Measurements from ENCODE around the gene ZNF695. TPM values are rescaled to one million over a fixed set of nuclear protein-coding genes. Genes with fewer than 3 reads are reported as not detected.
"Not testable (repeated sequence)": the region's sequence is repeated elsewhere in the genome, so short reads cannot be mapped to it uniquely, and the experiment has no call there.

The ZNF695 gene
- total and polyA plus RNA-seq, 8 donors = 0.44 to 0.92 (median 0.63) TPM; not detected in 5

DNA sequence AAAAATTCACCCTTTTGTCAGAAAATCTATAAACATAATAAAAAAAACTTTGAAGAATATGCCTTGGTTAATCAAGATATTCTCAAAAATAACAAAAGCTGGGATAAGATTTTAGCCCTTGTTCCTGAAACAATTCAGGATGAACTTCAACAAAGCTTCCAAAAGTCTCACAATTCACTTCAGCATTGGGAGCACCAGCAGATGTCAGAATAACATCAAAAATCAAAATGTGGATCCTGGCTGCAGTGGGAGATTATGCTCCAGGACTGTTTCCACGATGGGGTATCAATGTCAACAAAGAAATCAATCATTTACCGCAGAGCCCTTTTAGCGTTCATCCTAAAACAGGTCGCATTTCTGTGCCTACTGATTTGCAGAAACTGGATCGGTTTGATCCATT is 35.5 kb upstream of the ZNF695 start:
- 86 to 94% (median 93%) methylated on average over 5 of the region's 5 CpGs for WGBS, 5 donors

DNA sequence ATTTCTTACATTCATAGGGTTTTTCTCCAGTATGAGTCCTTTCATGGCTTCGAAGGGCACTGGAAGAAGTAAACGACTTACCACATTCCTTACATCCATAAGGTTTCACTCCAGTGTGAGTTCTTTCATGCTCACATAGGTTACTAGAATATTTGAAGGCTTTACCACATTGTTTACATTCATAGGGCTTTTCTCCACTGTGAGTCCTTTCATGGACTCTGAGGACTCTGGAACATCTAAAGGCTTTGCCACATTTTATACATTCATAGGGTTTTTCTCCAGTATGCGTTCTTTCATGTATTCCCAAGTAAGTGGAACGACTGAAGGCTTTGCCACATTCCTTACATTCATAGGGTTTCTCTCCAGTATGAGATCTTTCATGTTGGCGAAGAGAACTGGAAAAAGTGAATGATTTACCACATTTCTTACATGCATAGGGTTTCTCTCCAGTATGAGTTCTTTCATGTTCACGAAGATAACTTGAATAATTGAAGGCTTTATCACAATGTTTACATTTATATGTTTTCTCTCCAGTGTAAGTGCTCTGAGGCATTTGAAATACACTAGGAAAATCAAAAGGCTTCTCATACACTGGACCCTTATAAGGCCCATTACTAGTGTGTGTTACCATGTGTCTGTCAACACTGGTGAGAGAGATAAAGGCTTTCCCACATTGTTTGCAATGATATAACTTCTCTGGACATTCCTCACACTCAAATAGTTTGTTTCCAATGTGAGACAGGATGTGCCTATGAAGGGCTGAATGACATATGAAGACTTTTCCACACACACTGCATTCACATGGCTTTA is 29.9 kb upstream of the ZNF695 start:
- TF ChIP-seq POLR2A (IDR thresholded peaks at IDR 0.05) (no peak), EP300 (IDR thresholded peaks at IDR 0.05) (no peak), POLR2AphosphoS5 (IDR thresholded peaks at IDR 0.05) (no peak)
- TF ChIP-seq, protein P1, sequence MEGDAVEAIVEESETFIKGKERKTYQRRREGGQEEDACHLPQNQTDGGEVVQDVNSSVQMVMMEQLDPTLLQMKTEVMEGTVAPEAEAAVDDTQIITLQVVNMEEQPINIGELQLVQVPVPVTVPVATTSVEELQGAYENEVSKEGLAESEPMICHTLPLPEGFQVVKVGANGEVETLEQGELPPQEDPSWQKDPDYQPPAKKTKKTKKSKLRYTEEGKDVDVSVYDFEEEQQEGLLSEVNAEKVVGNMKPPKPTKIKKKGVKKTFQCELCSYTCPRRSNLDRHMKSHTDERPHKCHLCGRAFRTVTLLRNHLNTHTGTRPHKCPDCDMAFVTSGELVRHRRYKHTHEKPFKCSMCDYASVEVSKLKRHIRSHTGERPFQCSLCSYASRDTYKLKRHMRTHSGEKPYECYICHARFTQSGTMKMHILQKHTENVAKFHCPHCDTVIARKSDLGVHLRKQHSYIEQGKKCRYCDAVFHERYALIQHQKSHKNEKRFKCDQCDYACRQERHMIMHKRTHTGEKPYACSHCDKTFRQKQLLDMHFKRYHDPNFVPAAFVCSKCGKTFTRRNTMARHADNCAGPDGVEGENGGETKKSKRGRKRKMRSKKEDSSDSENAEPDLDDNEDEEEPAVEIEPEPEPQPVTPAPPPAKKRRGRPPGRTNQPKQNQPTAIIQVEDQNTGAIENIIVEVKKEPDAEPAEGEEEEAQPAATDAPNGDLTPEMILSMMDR (IDR thresholded peaks at IDR 0.05) = no peak
- 95 to 97% (median 97%) methylated on average over 6 of the region's 6 CpGs for WGBS, 5 donors
- Histone ChIP-seq H3K27me3 (no peaks in the 10 kb centered on the region), H3K4me3 (no peak overlapping the region), H3K36me3 (peaks cover 23 to 72% (median 55%) of the 10 kb centered on the region in 4 donors), H3K9me3 (peaks cover 25 to 98% (median 82%) of the 10 kb centered on the region in 4 donors), H3K27ac (no peak overlapping the region), H3K4me1 (no peaks in the 10 kb centered on the region)
- intact Hi-C loops (cut with DNase I; ENCODE audit: low total_unique reads) = no loop called here
- DNase-seq = no peak

More for the DNA sequence above, 35.5 kb upstream of the ZNF695 start:
- TF ChIP-seq POLR2AphosphoS5 (IDR thresholded peaks at IDR 0.05) = no peak
- no peak for TF ChIP-seq POLR2A (IDR thresholded peaks at IDR 0.05)
- TF ChIP-seq, protein P1 (IDR thresholded peaks at IDR 0.05) = no peak
- no peak for TF ChIP-seq EP300 (IDR thresholded peaks at IDR 0.05)
- no peak overlapping the region for H3K27ac ChIP-seq
- no peaks in the 10 kb centered on the region for H3K4me1 ChIP-seq
- H3K9me3 ChIP-seq = peaks cover 19 to 91% (median 71%) of the 10 kb centered on the region in 4 donors
- H3K36me3 ChIP-seq = peaks cover 3 to 30% (median 11%) of the 10 kb centered on the region in 4 donors
- intact Hi-C loops (cut with DNase I; ENCODE audit: low total_unique reads) = no loop called here
- no peak for DNase-seq
- no peaks in the 10 kb centered on the region for H3K27me3 ChIP-seq
- H3K4me3 ChIP-seq = no peak overlapping the region

DNA sequence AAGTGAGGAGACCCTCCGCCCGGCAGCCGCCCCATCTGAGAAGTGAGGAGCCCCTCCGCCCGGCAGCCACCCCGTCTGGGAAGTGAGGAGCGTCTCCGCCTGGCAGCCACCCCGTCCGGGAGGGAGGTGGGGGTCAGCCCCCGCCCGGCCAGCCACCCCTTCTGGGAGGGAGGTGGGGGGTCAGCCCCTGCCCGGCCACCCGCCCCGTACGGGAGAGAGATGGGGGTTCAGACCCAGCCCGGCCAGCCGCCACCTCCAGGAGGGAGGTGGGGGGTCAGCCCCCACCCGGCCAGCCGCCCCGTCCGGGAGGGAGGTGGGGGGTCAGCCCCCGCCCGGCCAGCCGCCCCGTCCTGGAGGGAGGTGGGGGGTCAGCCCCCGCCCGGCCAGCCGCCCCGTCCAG is 24.4 kb upstream of the ZNF695 start:
- intact Hi-C loops (cut with DNase I; ENCODE audit: low total_unique reads); H3K4me3 ChIP-seq; H3K4me1 ChIP-seq; DNase-seq; H3K27ac ChIP-seq; H3K27me3 ChIP-seq: not testable (repeated sequence)
- peaks cover 8 to 100% (median 81%) of the 10 kb centered on the region in 4 donors for H3K9me3 ChIP-seq
- 92 to 97% (median 97%) methylated on average over 4 to 23 of the region's 30 CpGs for WGBS, 5 donors
- peaks cover 9 to 41% (median 33%) of the 10 kb centered on the region in 4 donors for H3K36me3 ChIP-seq

DNA sequence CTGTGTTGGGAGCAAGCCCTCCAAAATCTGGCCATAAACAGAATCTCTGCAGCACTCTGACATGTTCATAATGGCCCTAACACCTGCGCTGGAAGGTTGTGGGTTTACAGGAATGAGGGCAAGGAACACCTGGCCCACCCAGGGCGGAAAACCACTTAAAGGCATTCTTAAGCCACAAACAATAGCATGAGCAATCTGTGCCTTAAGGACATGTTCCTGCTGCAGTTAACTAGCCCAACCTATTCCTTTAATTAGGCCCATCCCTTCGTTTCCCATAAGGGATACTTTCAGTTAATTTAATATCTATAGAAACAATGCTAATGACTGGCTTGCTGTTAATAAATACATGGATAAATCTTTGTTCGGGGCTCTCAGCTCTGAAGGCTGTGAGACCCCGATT is 16.8 kb upstream of the ZNF695 start:
- DNase-seq; H3K36me3 ChIP-seq; intact Hi-C loops (cut with DNase I; ENCODE audit: low total_unique reads); H3K27me3 ChIP-seq; H3K27ac ChIP-seq; H3K4me1 ChIP-seq; H3K4me3 ChIP-seq: not testable (repeated sequence)
- WGBS, 5 donors = 77 to 85% (median 83%) methylated on average over 5 of the region's 5 CpGs
- H3K9me3 ChIP-seq = peaks cover 7 to 79% (median 49%) of the 10 kb centered on the region in 4 donors

DNA sequence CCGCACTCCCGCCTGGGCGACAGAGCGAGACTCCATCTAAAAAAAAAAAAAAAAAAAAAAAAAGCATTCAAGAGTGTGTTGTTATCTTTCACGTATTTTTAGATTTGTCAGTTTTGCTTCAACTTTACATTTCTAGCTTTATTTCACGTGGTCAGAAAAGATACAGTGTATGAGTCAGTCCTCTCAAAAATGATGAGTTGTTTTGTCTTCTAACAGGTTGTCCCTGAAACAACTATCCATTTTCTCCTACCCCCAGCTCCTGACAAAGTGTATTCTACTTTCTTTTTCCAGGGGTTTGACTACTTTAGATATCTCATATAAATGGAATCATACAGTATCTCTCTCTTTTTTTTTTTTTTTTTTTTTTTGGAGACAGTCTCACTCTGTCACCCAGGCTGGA is 5.5 kb upstream of the ZNF695 start:
- intact Hi-C loops (cut with DNase I; ENCODE audit: low total_unique reads) = no loop called here
- Histone ChIP-seq H3K36me3 (no peaks in the 10 kb centered on the region), H3K27me3 (no peaks in the 10 kb centered on the region), H3K4me1 (peaks cover 0 to 2% (median 0%) of the 10 kb centered on the region in 4 donors), H3K9me3 (peaks cover 6 to 47% (median 13%) of the 10 kb centered on the region in 4 donors), H3K4me3 (no peak overlapping the region), H3K27ac (no peak overlapping the region)
- 82 to 92% (median 89%) methylated on average over 6 of the region's 6 CpGs for WGBS, 5 donors
- DNase-seq = no peak
- TF ChIP-seq, protein P1 (IDR thresholded peaks at IDR 0.05) = no peak
- no peak for TF ChIP-seq POLR2AphosphoS5 (IDR thresholded peaks at IDR 0.05)
- TF ChIP-seq EP300 (IDR thresholded peaks at IDR 0.05) = no peak
- no peak for TF ChIP-seq POLR2A (IDR thresholded peaks at IDR 0.05)

All from stomach (tissue), 9 donors.